HG03571 (cell line): ENCODE data around the gene CCDC97.
"Not testable (repeated sequence)": the region's sequence is repeated elsewhere in the genome, so short reads cannot be mapped to it uniquely, and the experiment has no call there.

ENCODE experiments used
- ATAC-seq: cut with Tn5 transposase; IDR thresholded peaks from one replicate; pipeline ENCODE4 v1.9.1; 2021; ENCODE audit not compliant: unreplicated experiment

Gene CCDC97

GRCh38 chr19:41332000-41332399, 22.0 kb downstream of the CCDC97 start:
- no peak for ATAC-seq

GRCh38 chr19:41332468-41332867, 22.5 kb downstream of the CCDC97 start:
- no peak for ATAC-seq

GRCh38 chr19:41334793-41335192, 24.8 kb downstream of the CCDC97 start:
- no peak for ATAC-seq

- no peak for ATAC-seq
Observed at GRCh38 chr19:41335467-41335866, 25.5 kb downstream of the CCDC97 start.

- ATAC-seq = no peak
Observed at GRCh38 chr19:41339936-41340335, 30.0 kb downstream of the CCDC97 start.

GRCh38 chr19:41341669-41342490, 31.9 kb downstream of the CCDC97 start:
- no peak for ATAC-seq

- no peak for ATAC-seq
Observed at GRCh38 chr19:41344162-41344561, 34.2 kb downstream of the CCDC97 start.

GRCh38 chr19:41346916-41347315, 36.9 kb downstream of the CCDC97 start:
- ATAC-seq = not testable (repeated sequence)

- ATAC-seq = no peak
Observed at GRCh38 chr19:41350735-41351338, 40.9 kb downstream of the CCDC97 start.

- no peak for ATAC-seq
Observed at GRCh38 chr19:41351339-41352245, 41.6 kb downstream of the CCDC97 start.

GRCh38 chr19:41352279-41352608, 42.3 kb downstream of the CCDC97 start:
- ATAC-seq = no peak

- ATAC-seq = no peak
Observed at GRCh38 chr19:41352609-41353465, 42.9 kb downstream of the CCDC97 start.

GRCh38 chr19:41353466-41354342, 43.7 kb downstream of the CCDC97 start, which contains the start of gene TGFB1:
Gene TGFB1, minus strand, starts transcription at chr19:41353922. Its CDS starts 878 bp downstream, at chr19:41353044.
- ATAC-seq = peak; percentile 37

- no peak for ATAC-seq
Observed at GRCh38 chr19:41354343-41354953, 44.5 kb downstream of the CCDC97 start.

- no peak for ATAC-seq
Observed at GRCh38 chr19:41355035-41355434, 45.1 kb downstream of the CCDC97 start.

- ATAC-seq = no peak
Observed at GRCh38 chr19:41355802-41356201, 45.8 kb downstream of the CCDC97 start.

- no peak for ATAC-seq
Observed at GRCh38 chr19:41356984-41357739, 47.2 kb downstream of the CCDC97 start.

GRCh38 chr19:41357746-41358145, 47.8 kb downstream of the CCDC97 start:
- no peak for ATAC-seq
